HepG2 (cell line): Measurements from ENCODE around the gene CSTB. TPM values are rescaled to one million over a fixed set of nuclear protein-coding genes. Genes with fewer than 3 reads are reported as not detected.

Experiments used
- ARID4A ChIP-seq: sonication (generic); formaldehyde crosslinking; IDR thresholded peaks from 2 replicates; pipeline ENCODE4 v1.5.0; 2020; ENCODE audit warnings: mild to moderate bottlenecking, missing genetic modification reagents, borderline replicate concordance
- CEBPB ChIP-seq: IDR thresholded peaks from 2 replicates; pipeline ENCODE4 v1.6.1; 2011; ENCODE audit warnings: low read depth, low read length, improper control_type of control experiment, borderline replicate concordance
- ELF3 ChIP-seq: IDR thresholded peaks from 2 replicates; pipeline ENCODE4 v1.6.1; 2016; ENCODE audit warnings: missing genetic modification reagents, missing compliant biosample characterization
- FOXJ3 ChIP-seq: sonication (generic); formaldehyde crosslinking; IDR thresholded peaks from 2 replicates; pipeline ENCODE4 v1.4.0; 2020; ENCODE audit warnings: missing genetic modification reagents, mild to moderate bottlenecking, borderline replicate concordance
- FOXO1 ChIP-seq: sonication (generic); formaldehyde crosslinking; IDR thresholded peaks from 2 replicates; pipeline ENCODE4 v1.4.0; 2020; ENCODE audit warnings: missing genetic modification reagents
- FOXP4 ChIP-seq: sonication (generic); formaldehyde crosslinking; IDR thresholded peaks from 2 replicates; pipeline ENCODE4 v1.4.0; 2020; ENCODE audit warnings: missing genetic modification reagents
- GABPA ChIP-seq, 2 experiments: IDR thresholded peaks; 2 replicates each; pipeline ENCODE4 v1.6.1; 2011 to 2016; ENCODE audit warnings: low read depth in 2 of 2, low read length in 1 of 2, missing biosample characterization in 1 of 2, missing genetic modification characterization in 1 of 2
- HNF1B ChIP-seq: sonication (generic); formaldehyde crosslinking; IDR thresholded peaks from 2 replicates; pipeline ENCODE4 v1.5.1; 2020; ENCODE audit warnings: mild to moderate bottlenecking, moderate library complexity, missing genetic modification reagents
- KDM2A ChIP-seq: sonication (generic); formaldehyde crosslinking; IDR thresholded peaks from 2 replicates; pipeline ENCODE4 v1.4.0; 2020; ENCODE audit warnings: low read depth, missing genetic modification reagents, borderline replicate concordance
- PITX1 ChIP-seq: sonication (generic); formaldehyde crosslinking; IDR thresholded peaks from 2 replicates; pipeline ENCODE4 v1.5.1; 2020; ENCODE audit warnings: mild to moderate bottlenecking, missing genetic modification reagents
- POLR2A ChIP-seq, 2 experiments: IDR thresholded peaks; 2 replicates each; pipeline ENCODE4 v1.6.1; 2011; ENCODE audit warnings: low read depth in 2 of 2, low read length in 2 of 2, mild to moderate bottlenecking in 1 of 2, moderate library complexity in 1 of 2; ENCODE audit not compliant: insufficient read depth in 1 of 2
- RARA ChIP-seq: IDR thresholded peaks from 2 replicates; pipeline ENCODE4 v1.6.1; 2016; ENCODE audit warnings: missing genetic modification reagents, missing compliant biosample characterization
- SOX5 ChIP-seq: IDR thresholded peaks from 2 replicates; pipeline ENCODE4 v1.6.1; 2016; ENCODE audit warnings: borderline replicate concordance
- ZNF205 ChIP-seq: IDR thresholded peaks from 2 replicates; pipeline ENCODE4 v1.6.1; 2018; ENCODE audit warnings: missing biosample characterization, missing genetic modification reagents
- ZNF605 ChIP-seq: sonication (generic); formaldehyde crosslinking; IDR thresholded peaks from 2 replicates; pipeline ENCODE4 v1.8.0; 2022; ENCODE audit warnings: mild to moderate bottlenecking, missing genetic modification reagents
- ZNF883 ChIP-seq: sonication (generic); formaldehyde crosslinking; IDR thresholded peaks from 2 replicates; pipeline ENCODE4 v1.5.1; 2020; ENCODE audit warnings: mild to moderate bottlenecking, missing genetic modification reagents; ENCODE audit errors: not compliant biosample characterization
- ZSCAN25 ChIP-seq: sonication (generic); formaldehyde crosslinking; IDR thresholded peaks from 2 replicates; pipeline ENCODE4 v1.8.0; 2022; ENCODE audit warnings: mild to moderate bottlenecking, missing genetic modification reagents
- polyA plus RNA-seq, 8 experiments: library from polyadenylated mRNA; depleted of rRNA in 3 of 8; stranded (reverse) in 7 of 8; unstranded in 1 of 8; fragments of >200 nt; fragmentation: Illumina TruSeq in 4 of 8; extraction: Trizol in 4 of 8; gene quantifications; 2 replicates each; pipeline versions ENCODE4 v1.2.1 to v1.2.3, GENCODE V29; 2011 to 2016; ENCODE audit warnings: low read depth in 4 of 8, missing spikeins in 1 of 8, mixed read lengths in 1 of 8; ENCODE audit not compliant: insufficient read depth in 1 of 8
- total RNA-seq, 5 experiments: library from RNA; depleted of rRNA; stranded (reverse); fragments of >200 nt; fragmentation: Illumina TruSeq; extraction: Trizol; gene quantifications; 2 replicates each; pipeline ENCODE4 v1.2.3, GENCODE V29; 2016; ENCODE audit warnings: low read depth in 1 of 5
- TF ChIP-seq, protein P1 (sequence below): sonication (generic); formaldehyde crosslinking; conservative IDR thresholded peaks from 2 replicates; pipeline ENCODE4 v1.4.0; 2020; ENCODE audit warnings: mild to moderate bottlenecking, missing genetic modification reagents, moderate library complexity

Gene CSTB
- total and polyA plus RNA-seq, 2 of the 13 experiments (the other 11 are each of a cell fraction or from before 2014, with no cell fraction given), result 11.7 to 94.1 TPM

DNA sequence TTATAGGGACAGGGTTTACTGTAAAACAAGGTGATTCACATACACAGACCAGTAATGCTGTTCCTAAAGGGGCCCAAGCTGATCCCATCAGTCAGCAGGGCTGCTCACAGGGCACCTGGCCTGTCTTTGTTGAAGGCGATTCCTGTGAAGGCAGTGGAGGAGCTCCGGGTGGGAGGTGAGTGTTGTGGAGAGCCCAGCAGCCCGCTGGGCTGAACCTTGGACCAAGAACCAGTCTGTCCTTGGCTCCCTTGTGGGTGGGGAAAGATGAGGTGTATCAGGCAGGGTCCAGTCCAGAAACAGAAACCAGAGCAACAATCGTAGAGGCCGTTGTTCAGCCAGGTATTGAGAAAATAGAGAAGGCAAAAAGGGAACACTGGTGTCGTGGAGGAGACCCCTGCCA lies 44.6 kb downstream of the CSTB start (continued):
- TF ChIP-seq HNF1B (0 out of 2 replicates have a peak, but pooled peaks have one; percentile 15), ZNF205 (CRISPR knock-in tag) (peak; percentile 42; the same call in 1 of the 2 replicates), POLR2A (IDR thresholded peaks at IDR 0.05; ENCODE audit: insufficient read depth in 1 of 2, low read depth in 2 of 2, low read length in 2 of 2) (peak in 1 of 2 experiments; percentile 49; a peak in 2 of 4 replicates), ELF3 (CRISPR knock-in tag) (peak; percentile 29; the same call in 1 of the 2 replicates), FOXO1 (CRISPR knock-in tag) (0 out of 2 replicates have a peak, but pooled peaks have one; percentile 19), ZNF883 (no peak), ARID4A (CRISPR knock-in tag) (peak; percentile 57; the same call in 1 of the 2 replicates), SOX5 (0 out of 2 replicates have a peak, but pooled peaks have one; percentile 9), ZNF605 (peak; percentile 75), PITX1 (CRISPR knock-in tag) (peak; percentile 46; the same call in 1 of the 2 replicates), ZSCAN25 (CRISPR knock-in tag) (peak; percentile 12; the same call in 1 of the 2 replicates), KDM2A (CRISPR knock-in tag) (0 out of 2 replicates have a peak, but pooled peaks have one; percentile 18), RARA (no peak), GABPA (IDR thresholded peaks at IDR 0.05; ENCODE audit: low read depth, low read length) (no peak), GABPA (CRISPR knock-in tag; IDR thresholded peaks at IDR 0.05; ENCODE audit: low read depth) (peak; percentile 40; the same call in 1 of the 2 replicates), FOXP4 (CRISPR knock-in tag) (0 out of 2 replicates have a peak, but pooled peaks have one; percentile 20), CEBPB (no peak), FOXJ3 (CRISPR knock-in tag) (0 out of 2 replicates have a peak, but pooled peaks have one; percentile 11)
- TF ChIP-seq, protein P1, sequence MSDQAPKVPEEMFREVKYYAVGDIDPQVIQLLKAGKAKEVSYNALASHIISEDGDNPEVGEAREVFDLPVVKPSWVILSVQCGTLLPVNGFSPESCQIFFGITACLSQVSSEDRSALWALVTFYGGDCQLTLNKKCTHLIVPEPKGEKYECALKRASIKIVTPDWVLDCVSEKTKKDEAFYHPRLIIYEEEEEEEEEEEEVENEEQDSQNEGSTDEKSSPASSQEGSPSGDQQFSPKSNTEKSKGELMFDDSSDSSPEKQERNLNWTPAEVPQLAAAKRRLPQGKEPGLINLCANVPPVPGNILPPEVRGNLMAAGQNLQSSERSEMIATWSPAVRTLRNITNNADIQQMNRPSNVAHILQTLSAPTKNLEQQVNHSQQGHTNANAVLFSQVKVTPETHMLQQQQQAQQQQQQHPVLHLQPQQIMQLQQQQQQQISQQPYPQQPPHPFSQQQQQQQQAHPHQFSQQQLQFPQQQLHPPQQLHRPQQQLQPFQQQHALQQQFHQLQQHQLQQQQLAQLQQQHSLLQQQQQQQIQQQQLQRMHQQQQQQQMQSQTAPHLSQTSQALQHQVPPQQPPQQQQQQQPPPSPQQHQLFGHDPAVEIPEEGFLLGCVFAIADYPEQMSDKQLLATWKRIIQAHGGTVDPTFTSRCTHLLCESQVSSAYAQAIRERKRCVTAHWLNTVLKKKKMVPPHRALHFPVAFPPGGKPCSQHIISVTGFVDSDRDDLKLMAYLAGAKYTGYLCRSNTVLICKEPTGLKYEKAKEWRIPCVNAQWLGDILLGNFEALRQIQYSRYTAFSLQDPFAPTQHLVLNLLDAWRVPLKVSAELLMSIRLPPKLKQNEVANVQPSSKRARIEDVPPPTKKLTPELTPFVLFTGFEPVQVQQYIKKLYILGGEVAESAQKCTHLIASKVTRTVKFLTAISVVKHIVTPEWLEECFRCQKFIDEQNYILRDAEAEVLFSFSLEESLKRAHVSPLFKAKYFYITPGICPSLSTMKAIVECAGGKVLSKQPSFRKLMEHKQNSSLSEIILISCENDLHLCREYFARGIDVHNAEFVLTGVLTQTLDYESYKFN (CRISPR knock-in tag), result peak; percentile 88
